ENCODE results near the gene CORO1C.

GRCh38 chr12:108622921-108623514 lies 108.3 kb downstream of the CORO1C start:
- TF ChIP-seq CTCF (IDR thresholded peaks at IDR 0.05; ENCODE audit: insufficient read depth, low read depth, low read length) (no peak), EZH2 (IDR thresholded peaks at IDR 0.05; ENCODE audit: insufficient read depth, low read length) (no peak)

All from astrocyte (in vitro differentiated cells and primary cell).